GM19324 (cell line): ENCODE measurements around the gene MRPL46.
"Not testable (repeated sequence)": the region's sequence is repeated elsewhere in the genome, so short reads cannot be mapped to it uniquely, and the experiment has no call there.

Experiments used
- ATAC-seq: cut with Tn5 transposase; IDR thresholded peaks from one replicate; pipeline ENCODE4 v1.9.1; 2021; ENCODE audit warnings: mild to moderate bottlenecking, moderate library complexity; ENCODE audit not compliant: unreplicated experiment, low FRiP score

Gene MRPL46

GRCh38 chr15:88448991-88449461 lies 18.2 kb downstream of the MRPL46 start:
- no peak for ATAC-seq

DNA sequence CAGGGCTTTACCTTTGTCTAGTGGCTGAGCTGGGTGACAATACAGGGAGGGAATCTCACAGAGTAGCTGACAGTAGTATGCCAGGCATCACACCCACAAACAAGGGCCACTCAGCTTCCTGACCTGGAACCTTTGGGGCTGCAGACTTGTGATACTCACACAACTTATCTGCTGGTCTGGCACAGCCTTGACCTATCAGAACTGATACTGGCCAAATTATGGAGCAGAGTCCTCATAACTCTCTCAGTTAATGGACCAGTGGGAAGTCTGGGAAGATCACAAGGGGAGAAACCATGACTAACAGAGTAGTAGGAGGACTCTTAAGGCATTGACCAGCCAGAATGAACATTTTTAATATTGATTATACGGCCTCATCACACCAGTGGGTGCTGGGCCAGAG lies 19.4 kb downstream of the MRPL46 start:
- ATAC-seq = no peak

DNA sequence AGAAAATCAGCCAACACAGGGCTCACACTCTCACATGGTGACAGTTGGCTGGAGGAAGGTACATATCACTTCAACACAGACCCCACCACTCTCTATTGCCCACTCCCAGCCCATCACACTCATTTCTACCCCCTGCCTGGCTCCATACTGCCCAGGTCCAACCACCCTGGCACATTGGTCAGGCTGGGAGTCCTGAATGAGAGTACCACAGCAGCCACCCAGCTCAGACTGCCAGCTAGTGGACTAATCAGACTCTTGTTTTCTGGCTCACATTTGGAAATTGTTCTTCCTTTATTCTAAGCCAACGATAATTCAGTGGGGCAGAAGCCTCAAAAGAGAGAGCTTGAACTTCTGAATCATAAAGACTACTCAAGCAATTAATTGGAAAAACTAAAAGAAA lies 20.0 kb downstream of the MRPL46 start:
- ATAC-seq = no peak

GRCh38 chr15:88441076-88441730 lies 26.0 kb downstream of the MRPL46 start:
- no peak for ATAC-seq

- no peak for ATAC-seq
Measured at GRCh38 chr15:88440021-88440420, 27.2 kb downstream of the MRPL46 start.

DNA sequence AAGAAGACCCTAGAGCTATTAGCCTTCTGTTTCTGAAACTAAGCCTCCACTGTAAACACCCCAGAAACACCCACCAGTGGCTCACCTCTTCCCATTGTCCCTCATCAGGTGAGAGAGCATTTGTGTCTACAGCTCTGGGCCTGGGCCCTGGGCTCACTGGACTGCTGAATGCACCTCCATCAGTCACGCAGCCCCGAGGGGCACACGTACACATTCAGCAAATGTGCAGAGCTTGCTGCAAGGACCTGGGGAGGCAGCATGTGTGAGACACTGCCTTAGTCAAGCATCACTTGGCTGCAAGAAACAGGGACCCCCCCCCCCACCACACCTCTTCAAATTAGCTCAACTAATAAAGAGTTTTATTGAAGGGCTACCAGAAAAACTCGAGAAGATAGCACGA lies 29.0 kb downstream of the MRPL46 start:
- no peak for ATAC-seq

DNA sequence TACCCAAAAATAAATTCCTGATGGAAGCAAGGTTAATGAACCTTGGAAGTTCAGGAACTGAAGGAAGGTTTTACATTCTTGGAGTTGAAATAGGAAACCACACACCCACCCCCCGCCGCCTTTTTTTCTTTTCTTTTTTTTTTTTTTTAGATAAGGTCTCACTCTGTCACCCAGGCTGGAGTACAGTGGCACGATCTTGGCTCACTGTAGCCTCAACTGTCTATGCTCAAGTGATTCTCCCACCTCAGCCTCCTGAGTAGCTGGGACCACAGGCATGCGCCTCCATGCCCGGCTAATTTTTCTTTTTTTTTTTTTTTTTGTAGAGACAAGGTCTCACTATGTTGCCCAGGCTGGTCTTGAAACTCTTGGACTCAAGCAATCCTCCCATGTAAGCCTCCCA lies 33.1 kb downstream of the MRPL46 start:
- ATAC-seq = not testable (repeated sequence)

- no peak for ATAC-seq
Measured at GRCh38 chr15:88433046-88433685, 34.0 kb downstream of the MRPL46 start.

- no peak for ATAC-seq
Measured at GRCh38 chr15:88431441-88431840, 35.7 kb downstream of the MRPL46 start.

- no peak for ATAC-seq
Measured at GRCh38 chr15:88430051-88430450, 37.1 kb downstream of the MRPL46 start.

DNA sequence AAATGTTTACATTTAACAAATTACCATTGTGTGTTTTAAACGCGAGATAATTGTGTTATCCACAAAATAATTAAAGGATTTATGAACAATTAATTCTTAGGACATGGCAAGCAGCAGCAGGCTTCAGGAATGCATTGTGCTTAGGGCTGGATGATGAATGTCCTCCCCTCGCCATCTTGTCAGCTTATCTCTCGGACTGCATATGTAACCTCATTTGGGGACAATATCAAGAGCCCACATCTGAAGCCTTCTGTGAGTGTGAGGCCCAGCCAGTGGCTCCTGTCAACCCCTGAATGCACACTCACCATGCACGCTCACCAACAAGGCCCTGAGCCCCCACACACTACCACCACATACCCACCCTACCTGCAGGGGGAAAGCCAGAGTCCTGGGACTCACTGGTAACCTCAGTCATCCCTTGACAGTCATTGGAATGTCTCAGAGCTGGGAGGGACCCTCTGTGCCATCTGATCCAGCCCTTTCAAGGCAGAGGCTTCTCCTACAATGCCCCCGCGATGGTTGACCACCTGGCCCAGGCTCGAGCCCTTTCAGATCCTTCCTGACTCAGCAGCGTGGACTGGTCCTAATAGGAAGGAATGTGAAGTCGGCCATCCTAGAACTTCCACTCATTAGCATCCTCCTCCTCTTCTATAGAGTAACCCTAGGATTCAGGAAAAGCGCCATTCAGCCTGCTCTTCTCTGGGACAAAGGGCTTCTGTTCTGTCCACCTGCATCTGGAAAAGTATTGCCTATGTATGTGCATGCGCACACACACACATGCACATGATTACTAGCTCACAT lies 38.2 kb downstream of the MRPL46 start:
- ATAC-seq = no peak

GRCh38 chr15:88428053-88428452 lies 39.1 kb downstream of the MRPL46 start:
- ATAC-seq = no peak

- no peak for ATAC-seq
Measured at GRCh38 chr15:88426304-88426703, 40.9 kb downstream of the MRPL46 start.

GRCh38 chr15:88423331-88423730 lies 43.9 kb downstream of the MRPL46 start:
- no peak for ATAC-seq

DNA sequence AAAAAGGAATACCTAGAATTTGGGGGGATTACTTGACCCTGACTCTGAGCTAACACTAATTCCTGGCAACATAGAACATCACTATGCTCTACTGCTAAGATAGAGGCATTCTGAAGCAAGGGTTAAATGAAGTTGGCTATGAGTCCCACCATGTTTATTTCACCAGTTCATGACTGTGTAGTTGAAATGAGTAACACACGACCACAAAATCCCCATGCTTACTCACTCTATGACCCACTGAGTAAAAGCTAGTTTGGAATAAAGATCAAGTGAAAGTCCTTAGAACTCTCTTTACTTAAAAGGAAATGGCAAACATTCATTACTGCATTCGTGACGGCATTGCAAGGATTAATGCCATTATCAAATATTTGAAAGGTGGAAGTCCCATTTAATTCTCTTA lies 47.4 kb downstream of the MRPL46 start:
- ATAC-seq = no peak
